Measurements from ENCODE around the gene LRFN2.

DNA sequence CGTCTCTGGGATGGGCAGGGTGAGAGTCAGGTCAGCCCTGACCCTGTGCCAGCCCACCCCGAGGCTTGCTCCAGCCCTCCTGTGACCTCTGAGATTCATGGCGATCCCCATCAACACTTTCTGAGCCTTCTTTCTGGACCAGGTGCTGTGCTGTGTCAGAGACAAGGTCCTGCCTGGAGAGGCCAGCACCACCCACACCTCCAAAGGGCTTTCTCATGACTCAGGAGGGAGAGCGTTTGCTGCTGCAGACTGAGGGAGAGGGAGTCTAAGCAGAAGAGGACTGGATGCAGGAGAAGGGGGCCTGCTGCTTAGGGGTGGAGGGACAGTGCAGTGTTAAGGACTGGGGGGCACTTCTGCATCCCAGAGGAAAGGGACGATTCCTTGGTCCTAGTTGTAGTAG, 193.5 kb downstream of the LRFN2 start:
- TF ChIP-seq, protein P1, sequence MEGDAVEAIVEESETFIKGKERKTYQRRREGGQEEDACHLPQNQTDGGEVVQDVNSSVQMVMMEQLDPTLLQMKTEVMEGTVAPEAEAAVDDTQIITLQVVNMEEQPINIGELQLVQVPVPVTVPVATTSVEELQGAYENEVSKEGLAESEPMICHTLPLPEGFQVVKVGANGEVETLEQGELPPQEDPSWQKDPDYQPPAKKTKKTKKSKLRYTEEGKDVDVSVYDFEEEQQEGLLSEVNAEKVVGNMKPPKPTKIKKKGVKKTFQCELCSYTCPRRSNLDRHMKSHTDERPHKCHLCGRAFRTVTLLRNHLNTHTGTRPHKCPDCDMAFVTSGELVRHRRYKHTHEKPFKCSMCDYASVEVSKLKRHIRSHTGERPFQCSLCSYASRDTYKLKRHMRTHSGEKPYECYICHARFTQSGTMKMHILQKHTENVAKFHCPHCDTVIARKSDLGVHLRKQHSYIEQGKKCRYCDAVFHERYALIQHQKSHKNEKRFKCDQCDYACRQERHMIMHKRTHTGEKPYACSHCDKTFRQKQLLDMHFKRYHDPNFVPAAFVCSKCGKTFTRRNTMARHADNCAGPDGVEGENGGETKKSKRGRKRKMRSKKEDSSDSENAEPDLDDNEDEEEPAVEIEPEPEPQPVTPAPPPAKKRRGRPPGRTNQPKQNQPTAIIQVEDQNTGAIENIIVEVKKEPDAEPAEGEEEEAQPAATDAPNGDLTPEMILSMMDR (IDR thresholded peaks at IDR 0.05): no peak
- TF ChIP-seq POLR2A (IDR thresholded peaks at IDR 0.05): no peak
